A549 (cell line): ENCODE results near the gene ZBTB14. TPM values are rescaled to one million over a fixed set of nuclear protein-coding genes. Genes with fewer than 3 reads are reported as not detected.

Experiments used
- ATAC-seq, 2 experiments: fragments of 200-7000 bp in 1 of 2; fragments of >200 bp in 1 of 2; cut with Nextera tagmentation in 1 of 2; cut with Tn5 transposase in 1 of 2; 3 replicates each; pipeline versions ENCODE4 v1.8.0 to v1.9.1; 2018 to 2020; ENCODE audit warnings: mild to moderate bottlenecking in 1 of 2, moderate library complexity in 1 of 2
- CTCF ChIA-PET: fragments of 300-600 bp; sonication (Branson Sonifier 250); formaldehyde crosslinking; extraction: SDS; loops from one replicate; lab custom pipeline; 2021; ENCODE audit warnings: antibody characterized with exemption, inconsistent platforms; lab: Yijun Ruan, JAX
- POLR2A ChIA-PET: fragments of 350-600 bp; formaldehyde crosslinking; extraction: SDS; loops from one replicate; lab custom pipeline; 2021; ENCODE audit warnings: antibody characterized with exemption, inconsistent platforms; lab: Yijun Ruan, JAX
- DNase-seq, 2 experiments: peaks; one replicate each; pipeline versions ENCODE4 v3.0.0 to v3.0.0-alpha.2; 2011 to 2016; ENCODE audit warnings: low read depth in 1 of 2, low spot score in 1 of 2
- FAIRE-seq: peaks from 2 replicates; lab custom pipeline; 2011; peaks lifted over from hg19 to GRCh38; lab: Jason Lieb, UNC
- H3K27ac ChIP-seq, 2 experiments: fragments of >200 bp; sonication (Bioruptor Twin); formaldehyde crosslinking; 3 replicates each; pipeline ENCODE4 v1.5.1; 2016 to 2017
- H3K4me1 ChIP-seq: fragments of >200 bp; sonication (Bioruptor Twin); formaldehyde crosslinking; 3 replicates; pipeline ENCODE4 v1.6.1; 2016
- H3K4me2 ChIP-seq: fragments of >200 bp; sonication (Bioruptor Twin); formaldehyde crosslinking; 3 replicates; pipeline ENCODE4 v1.6.1; 2016
- H3K4me3 ChIP-seq: fragments of >200 bp; sonication (Bioruptor Twin); formaldehyde crosslinking; 3 replicates; pipeline ENCODE4 v1.5.1; 2016
- H3K9me3 ChIP-seq: fragments of >200 bp; sonication (Bioruptor Twin); formaldehyde crosslinking; 3 replicates; pipeline ENCODE4 v1.6.1; 2016
- CEBPB ChIP-seq, 2 experiments: fragments of >200 bp in 1 of 2; sonication (Bioruptor Twin) in 1 of 2; formaldehyde crosslinking in 1 of 2; IDR thresholded peaks; 2 replicates each; pipeline ENCODE4 v1.6.1; 2012 to 2016
- CHD4 ChIP-seq: fragments of 200-600 bp; sonication (generic); IDR thresholded peaks from 2 replicates; pipeline ENCODE4 v1.6.1; 2016; ENCODE audit warnings: antibody characterized with exemption, mild to moderate bottlenecking, borderline replicate concordance
- EHF ChIP-seq: fragments of 250-450 bp; sonication (Bioruptor Pico); IDR thresholded peaks from 2 replicates; pipeline ENCODE4 v1.5.0; 2020; ENCODE audit warnings: mild to moderate bottlenecking
- EHMT2 ChIP-seq: fragments of 200-600 bp; sonication (generic); IDR thresholded peaks from 2 replicates; pipeline ENCODE4 v1.6.1; 2016; ENCODE audit warnings: antibody characterized with exemption, low read depth, mild to moderate bottlenecking, moderate library complexity
- ESRRA ChIP-seq: fragments of 150-350 bp; IDR thresholded peaks from 2 replicates; pipeline ENCODE4 v1.6.1; 2014; ENCODE audit warnings: mild to moderate bottlenecking, low read length, borderline replicate concordance
- FOXS1 ChIP-seq: fragments of 250-450 bp; sonication (Bioruptor Pico); IDR thresholded peaks from 2 replicates; pipeline ENCODE4 v1.5.0; 2020; ENCODE audit warnings: mild to moderate bottlenecking, moderate library complexity
- GATA3 ChIP-seq: IDR thresholded peaks from 2 replicates; pipeline ENCODE4 v1.6.1; 2012; ENCODE audit warnings: borderline replicate concordance
- HMGXB4 ChIP-seq: fragments of 250-450 bp; sonication (Bioruptor Pico); IDR thresholded peaks from 2 replicates; pipeline ENCODE4 v1.5.0; 2021; ENCODE audit warnings: mild to moderate bottlenecking, moderate library complexity, borderline replicate concordance
- JUN ChIP-seq, 2 experiments: fragments of >200 bp; sonication (Bioruptor Twin); formaldehyde crosslinking; IDR thresholded peaks; 2 replicates in 1 of 2; 3 replicates in 1 of 2; pipeline ENCODE4 v1.6.1; 2016 to 2017
- JUNB ChIP-seq: fragments of >200 bp; sonication (Bioruptor Twin); formaldehyde crosslinking; IDR thresholded peaks from 2 replicates; pipeline ENCODE4 v1.6.1; 2016
- PHF8 ChIP-seq: fragments of 200-600 bp; sonication (generic); IDR thresholded peaks from 2 replicates; pipeline ENCODE4 v1.6.1; 2016; ENCODE audit warnings: low read depth, mild to moderate bottlenecking, antibody characterized with exemption, moderate library complexity, borderline replicate concordance
- RAD21 ChIP-seq, 2 experiments: fragments of >200 bp in 1 of 2; sonication (Bioruptor Twin) in 1 of 2; formaldehyde crosslinking in 1 of 2; IDR thresholded peaks in 1 of 2; conservative IDR thresholded peaks in 1 of 2; 2 replicates in 1 of 2; 3 replicates in 1 of 2; pipeline ENCODE4 v1.6.1; 2012 to 2018; ENCODE audit warnings: inconsistent platforms in 1 of 2
- RARB ChIP-seq: fragments of 250-450 bp; sonication (Bioruptor Pico); IDR thresholded peaks from 2 replicates; pipeline ENCODE4 v1.8.0; 2021; ENCODE audit warnings: mild to moderate bottlenecking, moderate library complexity
- TFCP2L1 ChIP-seq: fragments of 250-450 bp; sonication (Bioruptor Pico); IDR thresholded peaks from 2 replicates; pipeline ENCODE4 v1.5.0; 2021; ENCODE audit warnings: mild to moderate bottlenecking
- ZFP36 ChIP-seq: fragments of 450-650 bp; IDR thresholded peaks from 2 replicates; pipeline ENCODE4 v1.6.1; 2014; ENCODE audit warnings: borderline replicate concordance; ENCODE audit not compliant: partially characterized antibody
- polyA plus RNA-seq, 4 experiments: library from polyadenylated mRNA; depleted of rRNA in 3 of 4; stranded (reverse); fragments of >200 nt; fragmentation: RNase III in 1 of 4; extraction: RNeasy Plus Mini Kit Qiagen cat#74134 plus additional on column Dnase treatment in 1 of 4; gene quantifications; 2 replicates in 3 of 4; 3 replicates in 1 of 4; pipeline ENCODE4 v1.2.3, GENCODE V29; 2011 to 2017
- TF ChIP-seq, protein P1 (sequence below): fragments of 200-600 bp; sonication (generic); IDR thresholded peaks from 2 replicates; pipeline ENCODE4 v1.6.1; 2016; ENCODE audit warnings: antibody characterized with exemption, mild to moderate bottlenecking, moderate library complexity
- TF ChIP-seq, protein P2 (sequence below): fragments of 150-350 bp; IDR thresholded peaks from 2 replicates; pipeline ENCODE4 v1.6.1; 2014; ENCODE audit warnings: low read depth, mild to moderate bottlenecking, low read length
- TF ChIP-seq, protein P3 (sequence below): IDR thresholded peaks from 2 replicates; pipeline ENCODE4 v1.6.1; 2012; ENCODE audit warnings: low read depth, borderline replicate concordance

ZBTB14 gene
- polyA plus RNA-seq, 2 of the 4 experiments (the other 2 are of a cell fraction) = 7.1 to 23.4 TPM

DNA sequence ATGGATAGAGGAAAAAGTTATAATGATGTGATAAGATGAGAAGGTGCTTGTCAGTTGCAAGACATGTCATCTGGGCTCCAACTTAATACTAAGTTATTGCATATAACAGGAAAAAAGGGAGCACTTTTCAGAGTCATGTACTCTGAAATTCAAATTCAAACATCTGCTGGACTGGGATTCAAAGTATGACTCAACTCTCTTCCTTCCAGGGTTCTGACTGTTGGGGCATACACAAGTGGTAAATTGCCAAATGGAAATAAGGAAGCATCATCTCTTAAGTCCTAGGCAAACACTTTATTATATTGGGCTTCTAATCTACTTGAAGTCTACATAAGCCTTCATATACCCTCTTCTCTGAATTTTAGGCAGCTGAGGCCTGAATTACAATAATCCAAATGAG lies 44.9 kb downstream of the ZBTB14 start:
- no peaks in the 10 kb centered on the region for H3K4me1 ChIP-seq
- ChIA-PET CTCF (no interaction called here), POLR2A (no interaction called here)
- DNase-seq = no peak
- H3K9me3 ChIP-seq = no peaks in the 10 kb centered on the region
- H3K4me2 ChIP-seq = no peak overlapping the region
- no peak for FAIRE-seq
- ATAC-seq = no peak
- TF ChIP-seq, protein P1, sequence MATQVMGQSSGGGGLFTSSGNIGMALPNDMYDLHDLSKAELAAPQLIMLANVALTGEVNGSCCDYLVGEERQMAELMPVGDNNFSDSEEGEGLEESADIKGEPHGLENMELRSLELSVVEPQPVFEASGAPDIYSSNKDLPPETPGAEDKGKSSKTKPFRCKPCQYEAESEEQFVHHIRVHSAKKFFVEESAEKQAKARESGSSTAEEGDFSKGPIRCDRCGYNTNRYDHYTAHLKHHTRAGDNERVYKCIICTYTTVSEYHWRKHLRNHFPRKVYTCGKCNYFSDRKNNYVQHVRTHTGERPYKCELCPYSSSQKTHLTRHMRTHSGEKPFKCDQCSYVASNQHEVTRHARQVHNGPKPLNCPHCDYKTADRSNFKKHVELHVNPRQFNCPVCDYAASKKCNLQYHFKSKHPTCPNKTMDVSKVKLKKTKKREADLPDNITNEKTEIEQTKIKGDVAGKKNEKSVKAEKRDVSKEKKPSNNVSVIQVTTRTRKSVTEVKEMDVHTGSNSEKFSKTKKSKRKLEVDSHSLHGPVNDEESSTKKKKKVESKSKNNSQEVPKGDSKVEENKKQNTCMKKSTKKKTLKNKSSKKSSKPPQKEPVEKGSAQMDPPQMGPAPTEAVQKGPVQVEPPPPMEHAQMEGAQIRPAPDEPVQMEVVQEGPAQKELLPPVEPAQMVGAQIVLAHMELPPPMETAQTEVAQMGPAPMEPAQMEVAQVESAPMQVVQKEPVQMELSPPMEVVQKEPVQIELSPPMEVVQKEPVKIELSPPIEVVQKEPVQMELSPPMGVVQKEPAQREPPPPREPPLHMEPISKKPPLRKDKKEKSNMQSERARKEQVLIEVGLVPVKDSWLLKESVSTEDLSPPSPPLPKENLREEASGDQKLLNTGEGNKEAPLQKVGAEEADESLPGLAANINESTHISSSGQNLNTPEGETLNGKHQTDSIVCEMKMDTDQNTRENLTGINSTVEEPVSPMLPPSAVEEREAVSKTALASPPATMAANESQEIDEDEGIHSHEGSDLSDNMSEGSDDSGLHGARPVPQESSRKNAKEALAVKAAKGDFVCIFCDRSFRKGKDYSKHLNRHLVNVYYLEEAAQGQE = no peak
- TF ChIP-seq TFCP2L1 (no peak), HMGXB4 (CRISPR knock-in tag) (no peak), JUN (IDR thresholded peaks at IDR 0.05) (no peak), RAD21 (conservative IDR thresholded peaks at IDR 0.05 in 1 of 2, IDR thresholded peaks at IDR 0.05 in 1 of 2) (no peak), ZFP36 (no peak), CEBPB (IDR thresholded peaks at IDR 0.05) (no peak), EHF (CRISPR knock-in tag) (no peak), RARB (CRISPR knock-in tag) (no peak), ESRRA (no peak), FOXS1 (CRISPR knock-in tag) (no peak), CHD4 (no peak), JUNB (no peak), EHMT2 (no peak), GATA3 (no peak)
- TF ChIP-seq, protein P2, sequence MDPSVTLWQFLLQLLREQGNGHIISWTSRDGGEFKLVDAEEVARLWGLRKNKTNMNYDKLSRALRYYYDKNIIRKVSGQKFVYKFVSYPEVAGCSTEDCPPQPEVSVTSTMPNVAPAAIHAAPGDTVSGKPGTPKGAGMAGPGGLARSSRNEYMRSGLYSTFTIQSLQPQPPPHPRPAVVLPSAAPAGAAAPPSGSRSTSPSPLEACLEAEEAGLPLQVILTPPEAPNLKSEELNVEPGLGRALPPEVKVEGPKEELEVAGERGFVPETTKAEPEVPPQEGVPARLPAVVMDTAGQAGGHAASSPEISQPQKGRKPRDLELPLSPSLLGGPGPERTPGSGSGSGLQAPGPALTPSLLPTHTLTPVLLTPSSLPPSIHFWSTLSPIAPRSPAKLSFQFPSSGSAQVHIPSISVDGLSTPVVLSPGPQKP = no peak
- TF ChIP-seq, protein P3, sequence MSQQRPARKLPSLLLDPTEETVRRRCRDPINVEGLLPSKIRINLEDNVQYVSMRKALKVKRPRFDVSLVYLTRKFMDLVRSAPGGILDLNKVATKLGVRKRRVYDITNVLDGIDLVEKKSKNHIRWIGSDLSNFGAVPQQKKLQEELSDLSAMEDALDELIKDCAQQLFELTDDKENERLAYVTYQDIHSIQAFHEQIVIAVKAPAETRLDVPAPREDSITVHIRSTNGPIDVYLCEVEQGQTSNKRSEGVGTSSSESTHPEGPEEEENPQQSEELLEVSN = no peak
- H3K27ac ChIP-seq = no peak overlapping the region
- H3K4me3 ChIP-seq = no peak overlapping the region

GRCh38 chr18:5244941-5245340 lies 50.6 kb downstream of the ZBTB14 start:
- H3K9me3 ChIP-seq = no peaks in the 10 kb centered on the region
- DNase-seq (no peak), ATAC-seq (no peak), FAIRE-seq (no peak)
- POLR2A ChIA-PET = no interaction called here
- CTCF ChIA-PET = no interaction called here
- no peak overlapping the region for H3K27ac ChIP-seq
- TF ChIP-seq PHF8 = no peak
- no peak overlapping the region for H3K4me3 ChIP-seq
- no peaks in the 10 kb centered on the region for H3K4me1 ChIP-seq
- no peak overlapping the region for H3K4me2 ChIP-seq
